ENCODE measurements around the gene PALLD. TPM values are rescaled to one million over a fixed set of nuclear protein-coding genes. Genes with fewer than 3 reads are reported as not detected.

PALLD gene
- total and polyA plus RNA-seq, 2 of the 8 experiments (the other 6 are each of a cell fraction or from before 2014, with no cell fraction given): 10.5 to 25.0 TPM

- TF ChIP-seq TBP (IDR thresholded peaks at IDR 0.05; ENCODE audit: low read depth, low read length) (no peak), GTF2F1 (IDR thresholded peaks at IDR 0.05; ENCODE audit: borderline replicate concordance, low read depth, low read length) (no peak), CEBPB (IDR thresholded peaks at IDR 0.05; ENCODE audit: low read depth, low read length) (no peak), POLR2A (IDR thresholded peaks at IDR 0.05; ENCODE audit: control extremely low read depth in 1 of 2, low read depth in 2 of 2, low read length in 2 of 2) (no peak), RNF2 (IDR thresholded peaks at IDR 0.05; ENCODE audit: borderline replicate concordance, low read depth, low read length, missing control alignments, poor library complexity, severe bottlenecking) (no peak), CTCF (IDR thresholded peaks at IDR 0.05; ENCODE audit: control extremely low read depth in 1 of 3, insufficient read depth in 1 of 3, low read depth in 1 of 3, low read length in 3 of 3) (no peak), E2F6 (IDR thresholded peaks at IDR 0.05) (no peak), MAFK (IDR thresholded peaks at IDR 0.05; ENCODE audit: low read depth, low read length) (no peak)
These were observed 13.0 kb upstream of the PALLD start for GRCh38 chr4:168483811-168484210.

More at GRCh38 chr4:168483811-168484210, 13.0 kb upstream of the PALLD start:
- Histone ChIP-seq H3K9ac (replicated peaks in 1 of 4; ENCODE audit: extremely low read depth in 1 of 4, low read depth in 3 of 4, low read length in 3 of 4) (no peak overlapping the region), H3K23ac (ENCODE audit: insufficient read length) (no peak overlapping the region), H3K18ac (ENCODE audit: extremely low read depth, low read length) (no peak overlapping the region), H3K14ac (ENCODE audit: insufficient read length) (no peak overlapping the region), H2BK5ac (ENCODE audit: low read depth, low read length) (no peak overlapping the region), H3K4ac (replicated peaks; ENCODE audit: insufficient read length, low read depth, low read length) (no peak overlapping the region), H4K20me1 (replicated peaks in 1 of 2; ENCODE audit: control insufficient read depth in 1 of 2, insufficient read depth in 2 of 2, low read length in 2 of 2) (no peaks in the 10 kb centered on the region), H3K79me1 (ENCODE audit: low read depth, low read length) (no peaks in the 10 kb centered on the region), H3K27me3 (replicated peaks in 1 of 4; ENCODE audit: control insufficient read depth in 3 of 4, extremely low read depth in 1 of 4, insufficient read depth in 3 of 4, low read length in 3 of 4) (peaks cover 0 to 3% (median under 1%) of the 10 kb centered on the region in 4 experiments; a peak in 2 of 7 replicates), H3K9me3 (ENCODE audit: insufficient read depth in 2 of 2, low read depth in 1 of 2, low read length in 1 of 2) (no peaks in the 10 kb centered on the region), H2AK5ac (ENCODE audit: low read depth, low read length) (no peak overlapping the region), H2BK12ac (ENCODE audit: low read depth, low read length) (no peak overlapping the region), H2BK20ac (ENCODE audit: low read length) (no peak overlapping the region), H2BK15ac (ENCODE audit: low read length) (no peak overlapping the region), H3K23me2 (ENCODE audit: low read depth, low read length) (peaks cover 2% of the 10 kb centered on the region; the same call in 1 of the 2 replicates), H3K56ac (replicated peaks; ENCODE audit: insufficient read length, low read depth, low read length) (no peak overlapping the region), H3K4me1 (replicated peaks in 1 of 4; ENCODE audit: control insufficient read depth in 3 of 4, insufficient read depth in 4 of 4, low read length in 3 of 4) (peaks cover 0 to 2% (median 0%) of the 10 kb centered on the region in 4 experiments; a peak in 1 of 7 replicates), H3K27ac (ENCODE audit: low read depth, low read length) (no peak overlapping the region), H3K4me3 (ENCODE audit: extremely low read depth in 1 of 4, insufficient read depth in 2 of 4, low read depth in 3 of 4, low read length in 4 of 4) (no peak overlapping the region), H4K91ac (replicated peaks; ENCODE audit: insufficient read length, low read length) (no peak overlapping the region), H2AFZ (ENCODE audit: low read length) (no peak overlapping the region), H4K5ac (ENCODE audit: insufficient read length, low read depth, low read length) (no peak overlapping the region), H4K8ac (ENCODE audit: extremely low read depth, insufficient read depth, low read length) (no peak overlapping the region), H3K4me2 (ENCODE audit: insufficient read depth in 1 of 2, low read depth in 2 of 2, low read length in 2 of 2) (no peak overlapping the region), H2BK120ac (replicated peaks; ENCODE audit: low read depth, low read length) (no peak overlapping the region), H3K36me3 (ENCODE audit: control insufficient read depth in 2 of 4, insufficient read depth in 4 of 4, low read length in 3 of 4) (no peaks in the 10 kb centered on the region), H3K79me2 (ENCODE audit: control insufficient read depth in 1 of 2, insufficient read depth in 2 of 2, low read length in 2 of 2) (no peaks in the 10 kb centered on the region)
- DNase-seq (ENCODE audit: low read depth in 1 of 2, low spot score in 2 of 2) (no peak), FAIRE-seq (no peak)
- WGBS, 2 experiments (ENCODE audit: extremely low coverage in 1 of 2, insufficient coverage in 1 of 2, insufficient read length in 1 of 2, insufficient replicate concordance in 2 of 2, low coverage in 1 of 2, low lambda C conversion rate in 2 of 2, missing lambda C conversion rate in 1 of 2): 94% methylated on average over 4 of the region's 7 CpGs; no CpG with 5 or more reads in 1 of the 2 experiments
- POLR2A ChIA-PET (ENCODE audit: partially characterized antibody): no interaction called here
- CTCF ChIA-PET (ENCODE audit: partially characterized antibody): no interaction called here

Data from H1 (cell line).